H1 (cell line): ENCODE results near the gene CFAP210.

Experiments used
- BCL11A ChIP-seq, 2 experiments: IDR thresholded peaks; one replicate each; pipeline ENCODE4 v1.6.1; 2011; ENCODE audit warnings: low read depth in 2 of 2, low read length in 2 of 2, mild to moderate bottlenecking in 2 of 2
- CEBPB ChIP-seq: IDR thresholded peaks from 2 replicates; pipeline ENCODE4 v1.6.1; 2012; ENCODE audit warnings: low read depth, low read length
- CHD1 ChIP-seq: IDR thresholded peaks from 2 replicates; pipeline ENCODE4 v1.6.1; 2012; ENCODE audit warnings: low read depth, low read length, improper control_type of control experiment
- CTCF ChIP-seq, 3 experiments: IDR thresholded peaks; 1 replicate in 2 of 3; 2 replicates in 1 of 3; pipeline versions ENCODE4 v1.5.1 to v1.6.1; 2011; ENCODE audit warnings: low read length in 3 of 3, mild to moderate bottlenecking in 3 of 3, inconsistent platforms in 2 of 3, low read depth in 1 of 3, moderate library complexity in 1 of 3; ENCODE audit not compliant: insufficient read depth in 1 of 3; ENCODE audit errors: control extremely low read depth in 1 of 3
- EP300 ChIP-seq, 2 experiments: IDR thresholded peaks; 1 replicate in 1 of 2; 2 replicates in 1 of 2; pipeline ENCODE4 v1.6.1; 2011 to 2012; ENCODE audit warnings: low read depth in 2 of 2, low read length in 2 of 2, mild to moderate bottlenecking in 2 of 2, borderline replicate concordance in 1 of 2, inconsistent platforms in 1 of 2, moderate library complexity in 1 of 2
- EZH2 ChIP-seq: fragments of 200-600 bp; sonication (generic); IDR thresholded peaks from 2 replicates; pipeline ENCODE4 v1.7.1; 2012; ENCODE audit warnings: low read depth, mild to moderate bottlenecking, moderate library complexity, low read length, inconsistent platforms; ENCODE audit not compliant: severe bottlenecking
- GABPA ChIP-seq: IDR thresholded peaks from 2 replicates; pipeline ENCODE4 v1.6.1; 2011; ENCODE audit warnings: mild to moderate bottlenecking, low read length, moderate library complexity, borderline replicate concordance; ENCODE audit not compliant: insufficient read depth
- HDAC2 ChIP-seq, 2 experiments: fragments of 300-600 bp in 1 of 2; sonication (generic) in 1 of 2; IDR thresholded peaks; 2 replicates each; pipeline ENCODE4 v1.6.1; 2011 to 2012; ENCODE audit warnings: low read depth in 2 of 2, low read length in 2 of 2, mild to moderate bottlenecking in 2 of 2, moderate library complexity in 2 of 2, borderline replicate concordance in 1 of 2, inconsistent platforms in 1 of 2
- POLR2A ChIP-seq, 2 experiments: IDR thresholded peaks; 1 replicate in 1 of 2; 2 replicates in 1 of 2; pipeline ENCODE4 v1.6.1; 2011; ENCODE audit warnings: low read depth in 2 of 2, low read length in 2 of 2, mild to moderate bottlenecking in 2 of 2; ENCODE audit errors: control extremely low read depth in 1 of 2
- POLR2AphosphoS5 ChIP-seq: IDR thresholded peaks from 2 replicates; pipeline ENCODE4 v1.6.1; 2011; ENCODE audit warnings: low read depth, low read length
- SIN3A ChIP-seq, 2 experiments: IDR thresholded peaks in 1 of 2; conservative IDR thresholded peaks in 1 of 2; 2 replicates each; pipeline ENCODE4 v1.6.1; 2011 to 2012; ENCODE audit warnings: low read length in 2 of 2, improper control_type of control experiment in 1 of 2, low read depth in 1 of 2, mild to moderate bottlenecking in 1 of 2
- SUZ12 ChIP-seq: fragments of 200-600 bp; sonication (generic); IDR thresholded peaks from 2 replicates; pipeline ENCODE4 v1.6.1; 2012; ENCODE audit warnings: mild to moderate bottlenecking, inconsistent platforms, low read length, moderate library complexity, mixed read lengths
- YY1 ChIP-seq: IDR thresholded peaks from 2 replicates; pipeline ENCODE4 v1.6.1; 2011; ENCODE audit warnings: low read depth, mild to moderate bottlenecking, low read length

DNA sequence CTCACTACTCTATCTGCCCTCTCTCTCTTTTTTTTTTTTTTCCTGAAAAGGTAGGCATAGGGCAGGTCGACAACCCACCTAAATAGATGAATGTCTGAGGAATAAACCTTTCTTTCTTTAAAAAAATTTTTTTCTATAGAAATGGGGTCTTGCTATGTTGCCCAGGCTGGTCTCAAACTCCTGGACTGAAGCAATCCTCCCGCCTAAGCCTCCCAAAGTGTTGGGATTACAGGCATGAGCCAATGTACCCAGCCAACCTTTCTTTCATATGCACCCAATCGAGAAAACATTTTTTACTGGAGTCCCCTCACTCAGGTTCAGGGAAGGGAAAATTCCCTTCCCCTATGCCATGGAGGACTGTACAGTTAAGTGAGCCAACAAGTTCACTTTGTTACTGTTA, 31.0 kb downstream of the CFAP210 start:
- TF ChIP-seq SIN3A (conservative IDR thresholded peaks at IDR 0.05 in 1 of 2, IDR thresholded peaks at IDR 0.05 in 1 of 2; ENCODE audit: low read depth in 1 of 2, low read length in 2 of 2): no peak
- no peak for TF ChIP-seq POLR2AphosphoS5
- TF ChIP-seq CTCF (IDR thresholded peaks at IDR 0.05; ENCODE audit: control extremely low read depth in 1 of 3, insufficient read depth in 1 of 3, low read depth in 1 of 3, low read length in 3 of 3): no peak
- TF ChIP-seq SUZ12: no peak
- no peak for TF ChIP-seq EZH2
- no peak for TF ChIP-seq YY1
- no peak for TF ChIP-seq CEBPB
- TF ChIP-seq HDAC2 (IDR thresholded peaks at IDR 0.05; ENCODE audit: borderline replicate concordance in 1 of 2, low read depth in 2 of 2, low read length in 2 of 2): no peak
- no peak for TF ChIP-seq EP300 (IDR thresholded peaks at IDR 0.05; ENCODE audit: borderline replicate concordance in 1 of 2, low read depth in 2 of 2, low read length in 2 of 2)
- TF ChIP-seq POLR2A (IDR thresholded peaks at IDR 0.05; ENCODE audit: control extremely low read depth in 1 of 2, low read depth in 2 of 2, low read length in 2 of 2): no peak
- no peak for TF ChIP-seq CHD1
- no peak for TF ChIP-seq GABPA
- no peak for TF ChIP-seq BCL11A (IDR thresholded peaks at IDR 0.05; ENCODE audit: low read depth in 2 of 2, low read length in 2 of 2)
